HepG2 (cell line): ENCODE measurements around the gene RNPS1. TPM values are rescaled to one million over a fixed set of nuclear protein-coding genes. Genes with fewer than 3 reads are reported as not detected.

Experiments used
- FOXM1 ChIP-seq: sonication (generic); formaldehyde crosslinking; IDR thresholded peaks from 2 replicates; pipeline ENCODE4 v1.5.0; 2020; ENCODE audit warnings: missing genetic modification reagents
- FUBP1 ChIP-seq: sonication (generic); formaldehyde crosslinking; IDR thresholded peaks from 2 replicates; pipeline ENCODE4 v1.5.1; 2020; ENCODE audit warnings: missing genetic modification reagents, mild to moderate bottlenecking, borderline replicate concordance
- GMEB1 ChIP-seq: sonication (generic); formaldehyde crosslinking; IDR thresholded peaks from 2 replicates; pipeline ENCODE4 v1.5.1; 2020; ENCODE audit warnings: missing genetic modification reagents, mild to moderate bottlenecking, borderline replicate concordance
- HMGXB3 ChIP-seq: sonication (generic); formaldehyde crosslinking; IDR thresholded peaks from 2 replicates; pipeline ENCODE4 v1.4.0; 2020; ENCODE audit warnings: missing genetic modification reagents, borderline replicate concordance
- HNRNPUL1 ChIP-seq: fragments of 200-400 bp; formaldehyde crosslinking; IDR thresholded peaks from 2 replicates; pipeline ENCODE4 v1.6.1; 2017; ENCODE audit warnings: low read depth, mild to moderate bottlenecking, low read length, moderate library complexity
- MXD1 ChIP-seq: sonication (generic); formaldehyde crosslinking; IDR thresholded peaks from 2 replicates; pipeline ENCODE4 v1.4.0; 2020; ENCODE audit warnings: mild to moderate bottlenecking, missing genetic modification reagents
- RBM39 ChIP-seq: fragments of 200-400 bp; formaldehyde crosslinking; IDR thresholded peaks from one replicate; pipeline ENCODE4 v1.6.1; 2018; ENCODE audit warnings: antibody characterized with exemption, mild to moderate bottlenecking, low read depth, low read length; ENCODE audit not compliant: poor library complexity, severe bottlenecking
- TEF ChIP-seq: sonication (generic); formaldehyde crosslinking; IDR thresholded peaks from 2 replicates; pipeline ENCODE4 v1.5.0; 2020; ENCODE audit warnings: missing genetic modification reagents
- TSC22D2 ChIP-seq: sonication (generic); formaldehyde crosslinking; IDR thresholded peaks from 2 replicates; pipeline ENCODE4 v1.5.1; 2020; ENCODE audit warnings: missing genetic modification reagents, mild to moderate bottlenecking, borderline replicate concordance
- ZNF672 ChIP-seq: sonication (generic); formaldehyde crosslinking; IDR thresholded peaks from 2 replicates; pipeline ENCODE4 v1.8.1; 2022; ENCODE audit warnings: missing genetic modification reagents
- ZNF7 ChIP-seq: IDR thresholded peaks from 2 replicates; pipeline ENCODE4 v1.6.1; 2016; ENCODE audit warnings: missing biosample characterization, missing genetic modification reagents
- polyA plus RNA-seq, 8 experiments: library from polyadenylated mRNA; depleted of rRNA in 3 of 8; stranded (reverse) in 7 of 8; unstranded in 1 of 8; fragments of >200 nt; fragmentation: Illumina TruSeq in 4 of 8; extraction: Trizol in 4 of 8; gene quantifications; 2 replicates each; pipeline versions ENCODE4 v1.2.1 to v1.2.3, GENCODE V29; 2011 to 2016; ENCODE audit warnings: low read depth in 4 of 8, missing spikeins in 1 of 8, mixed read lengths in 1 of 8; ENCODE audit not compliant: insufficient read depth in 1 of 8
- total RNA-seq, 5 experiments: library from RNA; depleted of rRNA; stranded (reverse); fragments of >200 nt; fragmentation: Illumina TruSeq; extraction: Trizol; gene quantifications; 2 replicates each; pipeline ENCODE4 v1.2.3, GENCODE V29; 2016; ENCODE audit warnings: low read depth in 1 of 5

RNPS1 gene
- total and polyA plus RNA-seq, 2 of the 13 experiments (the other 11 are each of a cell fraction or from before 2014, with no cell fraction given): 126 to 133 TPM

GRCh38 chr16:2205104-2205966 lies 62.6 kb downstream of the RNPS1 start, which contains the start of gene MLST8 (continued):
- TF ChIP-seq RBM39 (no peak), GMEB1 (CRISPR knock-in tag) (peak; percentile 82), TSC22D2 (CRISPR knock-in tag) (0 out of 2 replicates have a peak, but pooled peaks have one; percentile 64), ZNF7 (CRISPR knock-in tag) (no peak), MXD1 (CRISPR knock-in tag) (no peak; the same call in 1 of the 2 replicates), FUBP1 (CRISPR knock-in tag) (peak; percentile 52; the same call in 1 of the 2 replicates), ZNF672 (CRISPR knock-in tag) (no peak), HMGXB3 (CRISPR knock-in tag) (peak; percentile 64; the same call in 1 of the 2 replicates), TEF (CRISPR knock-in tag) (no peak), HNRNPUL1 (no peak), FOXM1 (CRISPR knock-in tag) (0 out of 2 replicates have a peak, but pooled peaks have one; percentile 57)
